Testis (tissue), 2 donors: ENCODE data around the gene HERC5.

Source experiments
- CTCF ChIP-seq, 3 experiments: fragments of 450-650 bp in 2 of 3; fragments of 200-600 bp in 1 of 3; sonication (generic) in 1 of 3; IDR thresholded peaks; one replicate each; pipeline ENCODE4 v1.5.1; 2016 to 2019; ENCODE audit warnings: antibody characterized with exemption in 3 of 3, mild to moderate bottlenecking in 2 of 3, moderate library complexity in 1 of 3
- POLR2A ChIP-seq: fragments of 450-650 bp; IDR thresholded peaks from one replicate; pipeline ENCODE4 v1.6.1; 2017; ENCODE audit warnings: antibody characterized with exemption, mild to moderate bottlenecking, moderate library complexity

GRCh38 chr4:88503344-88503743, 46.4 kb downstream of the HERC5 start:
- TF ChIP-seq POLR2A: no peak
- no peak for TF ChIP-seq CTCF (IDR thresholded peaks at IDR 0.05)
